Spinal cord (tissue), 10 donors: Measurements from ENCODE around the gene CLDN22. TPM values are rescaled to one million over a fixed set of nuclear protein-coding genes. Genes with fewer than 3 reads are reported as not detected.
"Not testable (repeated sequence)": the region's sequence is repeated elsewhere in the genome, so short reads cannot be mapped to it uniquely, and the experiment has no call there.

ENCODE experiments used
- DNase-seq, 6 donors: peaks; one replicate each; pipeline versions ENCODE4 v3.0.0 to v3.0.0-alpha.2; 2013 to 2015; ENCODE audit warnings: low spot score in 6 of 6, low read depth in 4 of 6
- H3K27ac ChIP-seq: one replicate; pipeline ENCODE4 v1.5.1; 2013; ENCODE audit warnings: low read depth, low read length, control low read depth
- H3K27me3 ChIP-seq: one replicate; pipeline ENCODE4 v1.6.1; 2013; ENCODE audit warnings: low read length; ENCODE audit not compliant: control insufficient read depth, insufficient read depth
- H3K36me3 ChIP-seq: one replicate; pipeline ENCODE4 v1.6.1; 2013; ENCODE audit warnings: low read length; ENCODE audit not compliant: control insufficient read depth, insufficient read depth
- H3K4me1 ChIP-seq: one replicate; pipeline ENCODE4 v1.6.1; 2013; ENCODE audit warnings: low read length; ENCODE audit not compliant: control insufficient read depth, insufficient read depth
- H3K4me3 ChIP-seq: one replicate; pipeline ENCODE4 v1.5.1; 2013; ENCODE audit warnings: low read depth, low read length, control low read depth
- H3K9me3 ChIP-seq: one replicate; pipeline ENCODE4 v1.6.1; 2013; ENCODE audit warnings: low read length; ENCODE audit not compliant: control insufficient read depth, insufficient read depth
- WGBS: methylation state at CpG from one replicate; pipeline ENCODE4 v1.1.5; 2013; ENCODE audit warnings: missing lambda C conversion rate; ENCODE audit not compliant: insufficient coverage; 5-methylcytosine and 5-hydroxymethylcytosine counted together
- polyA plus RNA-seq, 2 donors: library from polyadenylated mRNA; unstranded; fragments of 120-200 nt; gene quantifications; one replicate each; pipeline ENCODE4 v1.2.1, GENCODE V29; 2013; ENCODE audit not compliant: insufficient read length in 2 of 2
- total RNA-seq, 2 donors: library from RNA; depleted of rRNA in 1 of 2; stranded (reverse); fragments of 120-200 nt in 1 of 2; fragments of >200 nt in 1 of 2; gene quantifications; one replicate each; pipeline versions ENCODE4 v1.2.3 to v1.2.4, GENCODE V29; 2013 to 2014
- donor health status: healthy.

The CLDN22 gene
- total and polyA plus RNA-seq, 4 donors: 0.06 to 1.6 (median 1.5) TPM; not detected in 1

DNA sequence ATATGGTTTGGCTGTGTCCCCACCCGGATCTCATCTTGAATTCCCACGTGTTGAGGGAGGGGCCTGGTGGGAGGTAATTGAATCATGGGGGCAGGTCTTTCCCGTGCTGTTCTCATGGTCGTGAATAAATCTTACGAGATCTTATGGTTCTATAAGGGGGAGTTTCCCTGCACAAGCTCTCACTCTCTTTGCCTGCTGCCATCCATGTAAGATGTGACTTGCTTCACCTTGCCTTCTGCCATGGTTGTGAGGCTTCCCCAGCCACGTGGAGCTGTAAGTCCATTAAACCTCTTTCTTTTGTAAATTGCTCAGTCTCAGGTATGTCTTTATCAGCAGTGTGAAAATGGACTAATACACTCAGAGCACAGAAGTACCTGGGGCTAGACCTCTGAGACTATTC is 6.3 kb upstream of the CLDN22 start:
- WGBS: 100% methylated on average over 1 of the region's 6 CpGs
- H3K27ac ChIP-seq, H3K4me1 ChIP-seq, H3K4me3 ChIP-seq, H3K27me3 ChIP-seq, H3K36me3 ChIP-seq, DNase-seq, H3K9me3 ChIP-seq: not testable (repeated sequence)

DNA sequence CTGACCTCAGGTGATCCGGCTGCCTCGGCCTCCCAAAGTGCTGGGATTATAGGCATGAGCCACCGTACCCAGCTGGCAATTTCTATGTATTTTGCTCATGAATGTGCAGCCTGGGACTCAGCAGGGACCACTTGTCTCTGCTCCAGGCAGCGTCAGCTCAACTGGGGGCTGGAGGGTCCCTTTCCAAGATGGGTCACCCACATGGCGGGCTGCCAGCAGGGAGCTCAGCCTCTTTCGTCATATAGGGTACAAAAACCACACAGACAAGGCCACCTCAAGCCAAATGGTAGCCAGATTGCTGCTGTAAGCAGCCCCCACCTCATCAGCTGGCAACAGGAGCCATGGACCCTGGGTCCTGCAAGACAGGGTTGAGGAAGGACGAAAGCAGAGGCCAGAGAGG is 4.5 kb upstream of the CLDN22 start:
- 91% methylated on average over 5 of the region's 7 CpGs for WGBS
- Histone ChIP-seq H3K4me1 (no peaks in the 10 kb centered on the region), H3K36me3 (no peaks in the 10 kb centered on the region), H3K4me3 (no peak overlapping the region), H3K9me3 (no peaks in the 10 kb centered on the region), H3K27ac (no peak overlapping the region), H3K27me3 (no peaks in the 10 kb centered on the region)
- DNase-seq: no peak

DNA sequence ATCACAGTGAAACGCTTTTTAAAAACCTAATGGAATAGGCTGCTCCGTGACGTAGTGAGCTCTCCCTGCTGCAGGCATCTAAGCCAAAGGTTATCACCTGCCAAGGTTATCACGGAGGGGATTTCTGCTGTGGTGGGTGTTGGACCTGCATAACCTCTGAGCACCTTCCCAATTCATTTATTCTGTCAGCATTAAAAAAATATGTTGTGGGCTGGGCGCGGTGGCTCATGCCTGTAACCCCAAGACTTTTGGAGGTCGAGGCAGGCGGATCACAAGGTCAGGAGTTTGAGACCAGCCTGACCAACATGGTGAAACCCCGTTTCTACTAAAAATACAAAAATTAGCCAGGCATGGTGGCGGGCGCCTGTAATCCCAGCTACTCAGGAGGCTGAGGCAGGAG is 4.0 kb upstream of the CLDN22 start:
- 100% methylated on average over 3 of the region's 11 CpGs for WGBS
- not testable (repeated sequence) for H3K36me3 ChIP-seq, H3K4me3 ChIP-seq, H3K9me3 ChIP-seq, H3K4me1 ChIP-seq, DNase-seq, H3K27me3 ChIP-seq, H3K27ac ChIP-seq

DNA sequence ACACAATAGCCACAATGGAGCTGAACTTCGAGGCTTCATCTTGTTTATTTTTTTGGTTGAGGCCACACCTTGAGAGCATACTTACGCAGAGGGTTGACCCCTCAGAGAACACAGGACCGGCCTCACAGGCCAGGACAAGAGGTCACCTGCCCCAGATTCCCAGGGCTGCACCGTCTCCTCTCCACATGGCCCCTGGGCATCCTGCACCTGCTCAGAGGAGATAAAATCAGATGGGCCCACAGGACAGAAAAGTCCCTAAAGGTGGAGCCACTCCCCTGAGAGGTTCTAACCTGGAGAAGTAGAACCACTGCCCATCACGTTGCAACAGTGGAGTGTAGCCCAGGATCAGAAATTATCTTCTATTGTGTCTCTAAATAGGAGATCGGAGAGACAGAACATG is 3.2 kb upstream of the CLDN22 start:
- no peak overlapping the region for H3K4me3 ChIP-seq
- H3K27me3 ChIP-seq: no peaks in the 10 kb centered on the region
- no peaks in the 10 kb centered on the region for H3K9me3 ChIP-seq
- WGBS: 86% methylated on average over 4 of the region's 6 CpGs
- no peak overlapping the region for H3K27ac ChIP-seq
- H3K36me3 ChIP-seq: peaks cover 2% of the 10 kb centered on the region
- no peak for DNase-seq
- no peaks in the 10 kb centered on the region for H3K4me1 ChIP-seq

DNA sequence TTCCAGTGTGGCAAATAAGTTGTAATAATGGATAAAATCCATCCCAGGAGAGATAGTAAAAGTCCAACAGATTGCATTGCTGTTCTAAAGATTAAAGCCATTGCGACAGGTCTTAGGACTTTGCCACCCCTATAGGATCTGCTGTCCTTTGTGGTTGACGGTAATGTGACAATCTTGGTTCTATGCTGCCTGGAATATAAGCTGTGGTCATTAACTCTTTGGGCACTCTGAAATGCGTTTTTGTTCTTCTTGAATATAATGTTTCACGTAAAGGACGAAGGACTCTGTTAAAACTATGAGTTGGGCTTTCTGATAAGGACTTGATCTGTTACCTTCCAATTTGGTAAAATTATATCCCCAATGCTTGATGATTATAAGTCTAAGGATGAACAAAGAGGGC is 2.2 kb upstream of the CLDN22 start, which contains the start of gene CLDN24:
TSS of gene CLDN24 (minus strand) at position 101 of the 400 bp plus-strand sequence. CDS start at position 101, 0 bp downstream.
- Histone ChIP-seq H3K4me3 (no peak within 1 kb of the TSS), H3K9me3 (no peaks in the 10 kb centered on the region), H3K27ac (no peak within 1 kb of the TSS), H3K4me1 (no peaks in the 10 kb centered on the region), H3K27me3 (no peaks in the 10 kb centered on the region), H3K36me3 (peaks cover 2% of the 10 kb centered on the region)
- 93% methylated on average over 2 of the region's 5 CpGs for WGBS
- DNase-seq: no peak

DNA sequence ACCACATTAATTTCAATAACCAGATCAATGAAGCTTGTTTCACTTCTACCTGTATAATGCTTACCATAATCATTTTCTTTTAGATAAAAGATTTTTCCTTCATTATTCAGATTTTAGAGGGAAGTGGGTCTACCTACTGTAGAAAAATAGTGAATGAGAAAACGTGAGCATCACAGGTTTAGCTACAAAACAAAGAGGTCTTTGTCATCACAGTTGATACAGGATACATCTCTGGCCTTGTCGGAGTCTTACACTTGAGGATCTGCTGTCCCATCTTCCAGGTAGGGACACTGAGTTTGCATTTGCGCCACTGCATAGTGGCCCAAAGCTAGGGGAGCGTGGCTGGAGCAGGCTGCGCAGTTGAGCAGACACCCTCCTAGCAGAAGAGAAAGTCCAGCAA is 1.4 kb upstream of the CLDN22 start:
- DNase-seq: no peak
- Histone ChIP-seq H3K4me3 (no peak overlapping the region), H3K27ac (no peak overlapping the region), H3K27me3 (no peaks in the 10 kb centered on the region), H3K4me1 (no peaks in the 10 kb centered on the region), H3K9me3 (no peaks in the 10 kb centered on the region), H3K36me3 (peaks cover 2% of the 10 kb centered on the region)
- WGBS: 94% methylated on average over 5 of the region's 5 CpGs

DNA sequence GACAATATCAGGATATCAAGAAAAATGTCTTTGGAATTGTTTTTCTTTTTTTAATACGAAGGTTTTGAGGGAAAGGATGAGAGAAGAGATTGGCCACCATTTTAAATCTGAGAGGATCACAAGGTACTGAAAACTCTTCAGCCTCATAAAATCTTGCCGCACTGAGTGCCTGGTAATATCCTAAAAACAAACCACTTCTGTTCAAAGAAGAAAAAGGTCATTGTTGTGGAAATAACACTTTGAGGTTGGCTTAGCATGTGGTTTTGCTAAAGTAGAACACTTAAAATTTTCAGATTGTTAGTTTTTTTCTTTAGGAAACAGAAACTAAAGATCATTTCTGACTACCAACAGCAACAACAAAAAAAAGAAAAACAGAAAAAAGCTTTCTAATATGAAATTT is 1.0 kb upstream of the CLDN22 start:
- H3K36me3 ChIP-seq: peaks cover 7% of the 10 kb centered on the region
- no peaks in the 10 kb centered on the region for H3K9me3 ChIP-seq
- H3K27me3 ChIP-seq: no peaks in the 10 kb centered on the region
- H3K27ac ChIP-seq: no peak overlapping the region
- H3K4me1 ChIP-seq: no peaks in the 10 kb centered on the region
- WGBS: no CpG with 5 or more reads among the region's 2 CpGs
- DNase-seq: no peak
- H3K4me3 ChIP-seq: no peak overlapping the region

DNA sequence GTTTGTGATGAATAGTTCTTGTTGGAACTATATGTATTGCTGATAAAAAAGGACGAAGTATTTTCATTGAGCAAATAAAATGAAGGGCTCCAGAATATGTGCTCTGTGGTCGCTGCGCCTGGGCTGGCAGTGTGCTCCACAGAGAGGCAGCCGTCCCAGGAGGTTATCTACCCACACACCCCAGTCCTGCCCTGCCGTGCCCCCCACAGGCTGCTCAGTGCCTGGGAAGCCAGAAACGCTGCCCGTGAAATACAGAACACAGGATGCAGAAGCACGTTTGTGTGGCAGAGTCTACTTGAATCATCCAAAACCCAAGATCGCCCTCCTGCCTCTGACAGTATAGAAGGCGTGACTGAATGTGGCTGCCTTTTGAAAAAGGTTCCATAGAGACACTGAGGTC is 1.4 kb downstream of the CLDN22 start:
- no peaks in the 10 kb centered on the region for H3K9me3 ChIP-seq
- H3K4me3 ChIP-seq: no peak overlapping the region
- no peaks in the 10 kb centered on the region for H3K4me1 ChIP-seq
- WGBS: 86% methylated on average over 4 of the region's 10 CpGs
- no peak for DNase-seq
- H3K36me3 ChIP-seq: peaks cover 22% of the 10 kb centered on the region
- no peak overlapping the region for H3K27ac ChIP-seq
- H3K27me3 ChIP-seq: no peaks in the 10 kb centered on the region

DNA sequence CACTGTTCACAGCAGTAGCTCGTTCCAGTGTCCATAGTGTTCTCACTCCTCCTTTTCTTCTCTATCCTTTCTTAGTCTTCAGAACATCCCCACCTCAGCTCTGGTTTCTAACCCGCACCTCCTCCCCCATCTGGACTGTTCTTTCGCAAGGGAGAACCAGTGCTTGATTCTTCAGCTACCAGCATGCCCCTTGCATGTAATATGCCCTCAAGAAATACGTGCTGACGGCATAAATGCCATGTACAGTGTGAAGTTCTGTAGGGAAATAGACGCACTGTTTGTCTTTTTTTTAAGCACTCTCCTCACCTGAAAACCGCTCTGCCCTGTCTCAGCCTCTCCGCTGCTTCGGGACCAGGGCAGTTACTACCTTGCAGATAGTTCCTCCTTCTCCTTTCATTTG is 5.3 kb downstream of the CLDN22 start:
- Histone ChIP-seq H3K4me3 (no peak overlapping the region), H3K36me3 (peaks cover 36% of the 10 kb centered on the region), H3K27me3 (no peaks in the 10 kb centered on the region), H3K27ac (no peak overlapping the region), H3K4me1 (no peaks in the 10 kb centered on the region), H3K9me3 (no peaks in the 10 kb centered on the region)
- no peak for DNase-seq
- WGBS: 94% methylated on average over 9 of the region's 9 CpGs

DNA sequence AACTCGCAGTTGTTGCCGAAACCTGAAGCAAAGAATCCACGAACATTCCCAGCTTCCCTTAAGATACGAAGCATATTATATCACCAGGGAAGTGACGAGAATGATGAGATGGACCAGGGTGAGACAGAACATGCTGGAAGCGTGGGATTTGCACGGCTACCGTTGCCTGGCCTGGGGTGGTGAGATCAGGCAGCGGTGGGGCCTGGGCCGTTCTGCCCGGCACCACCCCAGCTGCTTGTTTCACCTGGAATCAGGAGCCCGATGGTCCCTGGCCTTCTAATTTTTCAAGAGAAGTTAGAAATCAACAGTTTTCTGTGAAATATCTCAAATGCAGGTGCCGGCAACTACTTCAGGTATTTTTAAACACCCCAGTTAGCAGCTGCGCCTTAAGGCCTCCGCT is 5.7 kb downstream of the CLDN22 start:
- H3K9me3 ChIP-seq: no peaks in the 10 kb centered on the region
- H3K27me3 ChIP-seq: no peaks in the 10 kb centered on the region
- no peak overlapping the region for H3K4me3 ChIP-seq
- no peak overlapping the region for H3K27ac ChIP-seq
- H3K36me3 ChIP-seq: peaks cover 36% of the 10 kb centered on the region
- 96% methylated on average over 15 of the region's 15 CpGs for WGBS
- DNase-seq: no peak
- H3K4me1 ChIP-seq: no peaks in the 10 kb centered on the region
